Liver (tissue), 9 donors: Measurements from ENCODE around the gene EIF4G3. TPM values are rescaled to one million over a fixed set of nuclear protein-coding genes. Genes with fewer than 3 reads are reported as not detected.

Source experiments
- DNase-seq: peaks from one replicate; pipeline ENCODE4 v3.0.0-alpha.2; 2017; ENCODE audit warnings: low spot score
- H3K27ac ChIP-seq, 2 donors: one replicate each; pipeline ENCODE4 v1.7.0; 2013; ENCODE audit warnings: inconsistent platforms in 2 of 2, low read length in 2 of 2, control low read depth in 1 of 2, low read depth in 1 of 2, mild to moderate bottlenecking in 1 of 2
- H3K27me3 ChIP-seq, 4 donors: one replicate each; pipeline versions ENCODE4 v1.6.1 to v1.7.0; 2013; ENCODE audit warnings: low read length in 3 of 4, inconsistent platforms in 1 of 4, mild to moderate bottlenecking in 1 of 4, moderate library complexity in 1 of 4; ENCODE audit not compliant: control insufficient read depth in 4 of 4, insufficient read depth in 4 of 4
- H3K36me3 ChIP-seq, 4 donors: one replicate each; pipeline versions ENCODE4 v1.6.1 to v1.7.0; 2013; ENCODE audit warnings: low read length in 3 of 4, mild to moderate bottlenecking in 3 of 4, low read depth in 1 of 4, moderate library complexity in 1 of 4; ENCODE audit not compliant: control insufficient read depth in 4 of 4, insufficient read depth in 3 of 4
- H3K4me1 ChIP-seq, 4 donors: one replicate each; pipeline versions ENCODE4 v1.6.1 to v1.7.0; 2013; ENCODE audit warnings: low read length in 3 of 4, mild to moderate bottlenecking in 3 of 4, moderate library complexity in 1 of 4; ENCODE audit not compliant: control insufficient read depth in 4 of 4, insufficient read depth in 4 of 4
- H3K4me3 ChIP-seq, 3 donors: one replicate each; pipeline versions ENCODE4 v1.6.1 to v1.7.0; 2013; ENCODE audit warnings: low read length in 3 of 3, control low read depth in 1 of 3, low read depth in 1 of 3, mild to moderate bottlenecking in 1 of 3
- H3K9ac ChIP-seq, 2 donors: one replicate each; pipeline ENCODE4 v1.7.0; 2013; ENCODE audit warnings: low read length in 2 of 2, mild to moderate bottlenecking in 2 of 2, moderate library complexity in 2 of 2, control low read depth in 1 of 2, low read depth in 1 of 2
- H3K9me3 ChIP-seq, 4 donors: one replicate each; pipeline versions ENCODE4 v1.6.1 to v1.7.0; 2013; ENCODE audit warnings: low read length in 3 of 4; ENCODE audit not compliant: control insufficient read depth in 4 of 4
- EGR1 ChIP-seq, 2 donors: IDR thresholded peaks; 2 replicates each; pipeline ENCODE4 v1.6.1; 2016 to 2018; ENCODE audit warnings: antibody characterized with exemption in 2 of 2, low read depth in 2 of 2
- FOXA1 ChIP-seq: IDR thresholded peaks from 2 replicates; pipeline ENCODE4 v1.6.1; 2016; ENCODE audit warnings: antibody characterized with exemption
- FOXA2 ChIP-seq: IDR thresholded peaks from 2 replicates; pipeline ENCODE4 v1.6.1; 2016; ENCODE audit warnings: antibody characterized with exemption
- GABPA ChIP-seq, 2 donors: IDR thresholded peaks in 1 of 2; conservative IDR thresholded peaks in 1 of 2; 2 replicates each; pipeline ENCODE4 v1.6.1; 2016; ENCODE audit warnings: antibody characterized with exemption in 2 of 2, mild to moderate bottlenecking in 1 of 2, moderate library complexity in 1 of 2
- HNF4A ChIP-seq, 2 donors: conservative IDR thresholded peaks; 2 replicates each; pipeline ENCODE4 v1.6.1; 2016; ENCODE audit warnings: antibody characterized with exemption in 2 of 2, mild to moderate bottlenecking in 2 of 2
- HNF4G ChIP-seq: IDR thresholded peaks from 2 replicates; pipeline ENCODE4 v1.6.1; 2016; ENCODE audit warnings: antibody characterized with exemption
- JUND ChIP-seq, 2 donors: IDR thresholded peaks; 2 replicates each; pipeline ENCODE4 v1.6.1; 2016; ENCODE audit warnings: antibody characterized with exemption in 2 of 2
- NR2F2 ChIP-seq: IDR thresholded peaks from 2 replicates; pipeline ENCODE4 v1.6.1; 2016; ENCODE audit warnings: antibody characterized with exemption
- RAD21 ChIP-seq, 2 donors: IDR thresholded peaks; 2 replicates each; pipeline ENCODE4 v1.6.1; 2016; ENCODE audit warnings: antibody characterized with exemption in 2 of 2, mild to moderate bottlenecking in 2 of 2
- SP1 ChIP-seq: IDR thresholded peaks from 2 replicates; pipeline ENCODE4 v1.6.1; 2018; ENCODE audit warnings: antibody characterized with exemption, mild to moderate bottlenecking
- TAF1 ChIP-seq: conservative IDR thresholded peaks from 2 replicates; pipeline ENCODE4 v1.6.1; 2016; ENCODE audit warnings: antibody characterized with exemption, mild to moderate bottlenecking
- YY1 ChIP-seq: IDR thresholded peaks from 2 replicates; pipeline ENCODE4 v1.6.1; 2016; ENCODE audit warnings: antibody characterized with exemption, mild to moderate bottlenecking
- WGBS: extraction: QIAGEN DNeasy Blood & Tissue Kit; methylation state at CpG from one replicate; pipeline ENCODE4 v1.1.7; 2013; 5-methylcytosine and 5-hydroxymethylcytosine counted together
- polyA plus RNA-seq, 2 donors: library from polyadenylated mRNA; stranded (reverse) in 1 of 2; unstranded in 1 of 2; fragments of 200-250 nt in 1 of 2; fragments of >200 nt in 1 of 2; fragmentation: Nextera tagmentation in 1 of 2; extraction: Ambion mirVana in 1 of 2; gene quantifications; one replicate each; pipeline versions ENCODE4 v1.2.1 to v1.2.3, GENCODE V29; 2013 to 2015
- total RNA-seq, 2 donors: library from RNA; depleted of rRNA; stranded (reverse); fragments of >200 nt; gene quantifications; one replicate each; pipeline ENCODE4 v1.2.3, GENCODE V29; 2014
- TF ChIP-seq, protein P1 (sequence below): IDR thresholded peaks from 2 replicates; pipeline ENCODE4 v1.6.1; 2016; ENCODE audit warnings: antibody characterized with exemption, mild to moderate bottlenecking
- TF ChIP-seq, protein P2 (sequence below): IDR thresholded peaks from 2 replicates; pipeline ENCODE4 v1.6.1; 2016; ENCODE audit warnings: antibody characterized with exemption
- TF ChIP-seq, protein P3 (sequence below): fragments of 150-350 bp; IDR thresholded peaks from 2 replicates; pipeline ENCODE4 v1.5.1; 2017; ENCODE audit warnings: improper control_type of control experiment, low read depth, low read length; ENCODE audit not compliant: missing input control
- TF ChIP-seq, protein P4 (sequence below): IDR thresholded peaks from 2 replicates; pipeline ENCODE4 v1.6.1; 2016; ENCODE audit warnings: antibody characterized with exemption
- TF ChIP-seq, protein P5 (sequence below): IDR thresholded peaks from 2 replicates; pipeline ENCODE4 v1.6.1; 2016; ENCODE audit warnings: antibody characterized with exemption
- donor health status: healthy.
- donor health status: healthy.
- donor health status: healthy.
- donor health status: healthy.
- donor health status: healthy.

Gene EIF4G3
- total and polyA plus RNA-seq, 4 donors, result 7.6 to 22.8 (median 11.7) TPM

DNA sequence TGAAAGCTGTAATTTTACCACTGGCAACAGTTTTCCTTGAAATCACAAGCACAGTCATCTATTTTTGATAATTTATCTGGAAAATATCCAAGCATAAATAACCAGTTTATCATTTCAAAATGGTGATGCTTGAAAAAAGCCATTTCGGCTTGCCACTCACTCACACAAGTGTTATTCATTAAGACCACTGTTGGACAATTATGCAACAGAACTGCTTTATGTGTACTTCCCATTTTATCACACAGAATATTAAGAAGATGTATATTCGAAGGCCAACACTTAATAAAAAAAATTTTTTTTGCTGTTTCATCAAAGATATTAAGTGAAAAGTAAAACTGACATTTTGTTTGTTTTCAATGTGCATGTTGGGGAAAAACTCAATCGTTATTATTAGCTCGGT is 62.3 kb downstream of the EIF4G3 start:
- Histone ChIP-seq H3K27ac (peak overlapping the region; percentile 38 to 83), H3K9ac (peak overlapping the region in 1 of 2 donors; percentile 36), H3K4me1 (peaks cover 9 to 31% (median 16%) of the 10 kb centered on the region in 4 donors), H3K27me3 (no peaks in the 10 kb centered on the region), H3K4me3 (no peak overlapping the region), H3K9me3 (no peaks in the 10 kb centered on the region), H3K36me3 (no peaks in the 10 kb centered on the region)
- TF ChIP-seq NR2F2 (no peak), HNF4A (conservative IDR thresholded peaks at IDR 0.05) (no peak), RAD21 (IDR thresholded peaks at IDR 0.05) (no peak), TAF1 (no peak), FOXA2 (no peak), GABPA (IDR thresholded peaks at IDR 0.05 in 1 of 2, conservative IDR thresholded peaks at IDR 0.05 in 1 of 2) (no peak), SP1 (no peak), JUND (IDR thresholded peaks at IDR 0.05) (no peak)
- TF ChIP-seq, protein P1, sequence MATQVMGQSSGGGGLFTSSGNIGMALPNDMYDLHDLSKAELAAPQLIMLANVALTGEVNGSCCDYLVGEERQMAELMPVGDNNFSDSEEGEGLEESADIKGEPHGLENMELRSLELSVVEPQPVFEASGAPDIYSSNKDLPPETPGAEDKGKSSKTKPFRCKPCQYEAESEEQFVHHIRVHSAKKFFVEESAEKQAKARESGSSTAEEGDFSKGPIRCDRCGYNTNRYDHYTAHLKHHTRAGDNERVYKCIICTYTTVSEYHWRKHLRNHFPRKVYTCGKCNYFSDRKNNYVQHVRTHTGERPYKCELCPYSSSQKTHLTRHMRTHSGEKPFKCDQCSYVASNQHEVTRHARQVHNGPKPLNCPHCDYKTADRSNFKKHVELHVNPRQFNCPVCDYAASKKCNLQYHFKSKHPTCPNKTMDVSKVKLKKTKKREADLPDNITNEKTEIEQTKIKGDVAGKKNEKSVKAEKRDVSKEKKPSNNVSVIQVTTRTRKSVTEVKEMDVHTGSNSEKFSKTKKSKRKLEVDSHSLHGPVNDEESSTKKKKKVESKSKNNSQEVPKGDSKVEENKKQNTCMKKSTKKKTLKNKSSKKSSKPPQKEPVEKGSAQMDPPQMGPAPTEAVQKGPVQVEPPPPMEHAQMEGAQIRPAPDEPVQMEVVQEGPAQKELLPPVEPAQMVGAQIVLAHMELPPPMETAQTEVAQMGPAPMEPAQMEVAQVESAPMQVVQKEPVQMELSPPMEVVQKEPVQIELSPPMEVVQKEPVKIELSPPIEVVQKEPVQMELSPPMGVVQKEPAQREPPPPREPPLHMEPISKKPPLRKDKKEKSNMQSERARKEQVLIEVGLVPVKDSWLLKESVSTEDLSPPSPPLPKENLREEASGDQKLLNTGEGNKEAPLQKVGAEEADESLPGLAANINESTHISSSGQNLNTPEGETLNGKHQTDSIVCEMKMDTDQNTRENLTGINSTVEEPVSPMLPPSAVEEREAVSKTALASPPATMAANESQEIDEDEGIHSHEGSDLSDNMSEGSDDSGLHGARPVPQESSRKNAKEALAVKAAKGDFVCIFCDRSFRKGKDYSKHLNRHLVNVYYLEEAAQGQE, result no peak
- TF ChIP-seq, protein P2, sequence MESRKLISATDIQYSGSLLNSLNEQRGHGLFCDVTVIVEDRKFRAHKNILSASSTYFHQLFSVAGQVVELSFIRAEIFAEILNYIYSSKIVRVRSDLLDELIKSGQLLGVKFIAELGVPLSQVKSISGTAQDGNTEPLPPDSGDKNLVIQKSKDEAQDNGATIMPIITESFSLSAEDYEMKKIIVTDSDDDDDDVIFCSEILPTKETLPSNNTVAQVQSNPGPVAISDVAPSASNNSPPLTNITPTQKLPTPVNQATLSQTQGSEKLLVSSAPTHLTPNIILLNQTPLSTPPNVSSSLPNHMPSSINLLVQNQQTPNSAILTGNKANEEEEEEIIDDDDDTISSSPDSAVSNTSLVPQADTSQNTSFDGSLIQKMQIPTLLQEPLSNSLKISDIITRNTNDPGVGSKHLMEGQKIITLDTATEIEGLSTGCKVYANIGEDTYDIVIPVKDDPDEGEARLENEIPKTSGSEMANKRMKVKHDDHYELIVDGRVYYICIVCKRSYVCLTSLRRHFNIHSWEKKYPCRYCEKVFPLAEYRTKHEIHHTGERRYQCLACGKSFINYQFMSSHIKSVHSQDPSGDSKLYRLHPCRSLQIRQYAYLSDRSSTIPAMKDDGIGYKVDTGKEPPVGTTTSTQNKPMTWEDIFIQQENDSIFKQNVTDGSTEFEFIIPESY, result no peak
- TF ChIP-seq, protein P3, sequence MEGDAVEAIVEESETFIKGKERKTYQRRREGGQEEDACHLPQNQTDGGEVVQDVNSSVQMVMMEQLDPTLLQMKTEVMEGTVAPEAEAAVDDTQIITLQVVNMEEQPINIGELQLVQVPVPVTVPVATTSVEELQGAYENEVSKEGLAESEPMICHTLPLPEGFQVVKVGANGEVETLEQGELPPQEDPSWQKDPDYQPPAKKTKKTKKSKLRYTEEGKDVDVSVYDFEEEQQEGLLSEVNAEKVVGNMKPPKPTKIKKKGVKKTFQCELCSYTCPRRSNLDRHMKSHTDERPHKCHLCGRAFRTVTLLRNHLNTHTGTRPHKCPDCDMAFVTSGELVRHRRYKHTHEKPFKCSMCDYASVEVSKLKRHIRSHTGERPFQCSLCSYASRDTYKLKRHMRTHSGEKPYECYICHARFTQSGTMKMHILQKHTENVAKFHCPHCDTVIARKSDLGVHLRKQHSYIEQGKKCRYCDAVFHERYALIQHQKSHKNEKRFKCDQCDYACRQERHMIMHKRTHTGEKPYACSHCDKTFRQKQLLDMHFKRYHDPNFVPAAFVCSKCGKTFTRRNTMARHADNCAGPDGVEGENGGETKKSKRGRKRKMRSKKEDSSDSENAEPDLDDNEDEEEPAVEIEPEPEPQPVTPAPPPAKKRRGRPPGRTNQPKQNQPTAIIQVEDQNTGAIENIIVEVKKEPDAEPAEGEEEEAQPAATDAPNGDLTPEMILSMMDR, result no peak
- TF ChIP-seq, protein P4, sequence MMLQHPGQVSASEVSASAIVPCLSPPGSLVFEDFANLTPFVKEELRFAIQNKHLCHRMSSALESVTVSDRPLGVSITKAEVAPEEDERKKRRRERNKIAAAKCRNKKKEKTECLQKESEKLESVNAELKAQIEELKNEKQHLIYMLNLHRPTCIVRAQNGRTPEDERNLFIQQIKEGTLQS, result no peak
- TF ChIP-seq, protein P5, sequence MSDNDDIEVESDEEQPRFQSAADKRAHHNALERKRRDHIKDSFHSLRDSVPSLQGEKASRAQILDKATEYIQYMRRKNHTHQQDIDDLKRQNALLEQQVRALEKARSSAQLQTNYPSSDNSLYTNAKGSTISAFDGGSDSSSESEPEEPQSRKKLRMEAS, result no peak
- WGBS, result 41% methylated on average over 4 of the region's 4 CpGs
- DNase-seq, result no peak

DNA sequence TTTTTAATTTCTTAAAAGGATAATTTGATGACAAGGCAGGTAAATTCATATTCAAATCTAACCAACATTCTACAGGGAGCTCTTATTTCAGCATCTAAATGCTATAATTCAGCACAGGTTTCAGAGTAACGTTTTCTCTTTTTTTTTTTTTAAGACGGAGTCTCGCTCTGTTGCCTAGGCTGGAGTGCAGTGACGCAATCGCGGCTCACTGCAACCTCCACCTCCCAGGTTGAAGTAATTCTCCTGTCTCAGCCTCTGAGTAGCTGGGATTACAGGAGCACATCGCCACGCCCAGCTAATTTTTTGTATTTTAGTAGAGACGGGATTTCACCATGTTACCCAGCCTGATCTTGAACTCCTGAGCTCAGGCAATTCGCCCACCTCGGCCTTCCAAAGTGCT is 66.5 kb downstream of the EIF4G3 start:
- no peaks in the 10 kb centered on the region for H3K27me3 ChIP-seq
- 95% methylated on average over 11 of the region's 11 CpGs for WGBS
- peaks cover 3 to 21% (median 9%) of the 10 kb centered on the region in 4 donors for H3K4me1 ChIP-seq
- H3K4me3 ChIP-seq, result no peak overlapping the region
- no peaks in the 10 kb centered on the region for H3K9me3 ChIP-seq
- no peak overlapping the region for H3K9ac ChIP-seq
- H3K36me3 ChIP-seq, result no peaks in the 10 kb centered on the region
- H3K27ac ChIP-seq, result no peak overlapping the region
- no peak for DNase-seq
- TF ChIP-seq NR2F2 (no peak), FOXA1 (no peak), EGR1 (IDR thresholded peaks at IDR 0.05; ENCODE audit: low read depth in 2 of 2) (no peak), YY1 (no peak), GABPA (IDR thresholded peaks at IDR 0.05 in 1 of 2, conservative IDR thresholded peaks at IDR 0.05 in 1 of 2) (no peak), SP1 (no peak), HNF4G (no peak), HNF4A (conservative IDR thresholded peaks at IDR 0.05) (no peak)
- TF ChIP-seq, protein P3, result no peak
- TF ChIP-seq, protein P4, result no peak
- TF ChIP-seq, protein P5, result no peak
- TF ChIP-seq, protein P1, result no peak
